Epithelial cell of esophagus (primary cell): ENCODE measurements around the gene AFAP1.
A peak's percentile ranks its signal among the peaks of the same experiment; 100 is the strongest.

Experiments
- DNase-seq: peaks from one replicate; pipeline ENCODE4 v3.0.0; 2010; ENCODE audit warnings: low read depth
- H3K4me3 ChIP-seq: 2 replicates; pipeline ENCODE4 v1.5.1; 2011; ENCODE audit warnings: mild to moderate bottlenecking, low read length, control low read depth
- CTCF ChIP-seq: IDR thresholded peaks from 2 replicates; pipeline ENCODE4 v1.5.1; 2011; ENCODE audit warnings: low read depth, mild to moderate bottlenecking, low read length, control low read depth, inconsistent platforms; ENCODE audit not compliant: insufficient read depth; ENCODE audit errors: missing control alignments

The AFAP1 gene

GRCh38 chr4:7906171-7906701, 33.4 kb downstream of the AFAP1 start:
- H3K4me3 ChIP-seq, result no peak overlapping the region

GRCh38 chr4:7904952-7905915, 34.4 kb downstream of the AFAP1 start:
- peak; percentile 74 for DNase-seq
- no peak for TF ChIP-seq CTCF
- H3K4me3 ChIP-seq, result no peak overlapping the region

More at GRCh38 chr4:7906171-7906701, 33.4 kb downstream of the AFAP1 start:
- no peak for DNase-seq
- no peak for TF ChIP-seq CTCF

DNA sequence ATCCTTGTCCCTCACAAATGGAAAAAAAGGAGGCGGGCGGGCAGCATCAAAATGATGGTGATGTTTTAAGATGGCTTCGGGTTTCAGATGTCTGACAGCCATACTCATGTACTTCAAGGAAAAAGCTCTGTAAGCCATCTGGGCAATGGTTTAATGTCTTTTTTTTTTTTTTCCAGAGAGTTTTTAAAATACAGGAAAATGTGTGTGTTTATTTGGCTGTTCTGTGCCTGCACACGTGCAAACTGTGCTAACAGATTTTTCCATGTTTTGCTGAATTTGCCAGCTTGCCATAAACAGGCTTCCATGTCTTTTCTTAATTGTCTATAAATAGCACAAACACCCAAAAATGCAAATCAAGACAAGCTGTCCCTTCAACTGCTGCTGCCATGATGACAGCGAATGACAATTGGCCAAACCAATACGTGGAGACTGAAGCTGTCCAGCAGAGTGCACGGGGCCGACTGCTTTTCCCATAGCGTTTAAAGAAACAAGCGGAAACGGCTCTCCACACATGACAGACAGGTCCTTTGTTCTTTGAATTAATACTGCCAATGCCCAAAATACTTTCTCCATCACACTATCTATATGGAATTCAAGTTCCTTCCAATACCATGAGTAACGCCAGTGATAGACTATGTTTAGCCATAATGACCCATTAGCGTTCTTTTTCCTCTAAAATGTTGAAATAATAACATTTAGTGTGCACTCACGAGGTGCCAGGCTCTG, 35.7 kb downstream of the AFAP1 start:
- TF ChIP-seq CTCF, result no peak
- peak; percentile 45 for DNase-seq
- H3K4me3 ChIP-seq, result no peak overlapping the region

- DNase-seq, result no peak
Measured at GRCh38 chr4:7902826-7903225, 36.8 kb downstream of the AFAP1 start.

GRCh38 chr4:7902101-7902553, 37.5 kb downstream of the AFAP1 start:
- TF ChIP-seq CTCF, result no peak
- H3K4me3 ChIP-seq, result no peak overlapping the region
- DNase-seq, result no peak

More at GRCh38 chr4:7902826-7903225, 36.8 kb downstream of the AFAP1 start:
- TF ChIP-seq CTCF, result no peak
- no peak overlapping the region for H3K4me3 ChIP-seq

DNA sequence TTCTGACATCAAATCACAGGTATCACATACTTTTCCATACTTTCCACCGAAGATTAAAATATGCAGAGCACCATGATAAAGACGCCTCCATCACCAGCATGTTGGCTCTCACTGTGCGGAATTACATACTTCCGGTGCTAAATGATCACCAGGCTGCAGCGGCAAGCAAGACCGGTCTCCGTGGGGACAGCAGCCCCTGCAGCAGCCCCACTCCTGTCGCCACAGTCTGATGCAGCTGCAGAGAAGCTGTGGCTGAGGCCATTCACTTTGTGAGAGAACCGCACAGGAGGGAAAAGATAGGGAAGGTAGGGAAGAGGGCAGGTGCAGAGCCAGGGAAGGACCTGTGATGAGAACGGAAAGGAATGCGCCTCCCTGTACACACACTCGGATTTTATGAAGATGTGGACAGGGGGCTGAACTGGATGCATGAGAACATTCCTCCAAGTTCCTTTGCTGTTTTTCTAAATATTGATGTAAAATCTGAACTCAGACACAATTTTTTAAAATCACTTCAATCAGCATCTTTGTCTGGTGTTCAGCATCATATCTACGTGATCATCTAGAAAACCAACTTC, 38.3 kb downstream of the AFAP1 start:
- no peak overlapping the region for H3K4me3 ChIP-seq
- DNase-seq, result no peak
- TF ChIP-seq CTCF, result no peak
